CD4-positive, CD25-positive, alpha-beta regulatory T cell (primary cell): ENCODE data around the gene MTHFD2. TPM values are rescaled to one million over a fixed set of nuclear protein-coding genes. Genes with fewer than 3 reads are reported as not detected.

Experiments
- ATAC-seq, 2 donors: fragments of 150-1000 bp; cut with Tn5 transposase; one replicate each; pipeline ENCODE4 v1.10.0; 2021; ENCODE audit warnings: low read depth in 2 of 2, moderate number of reproducible peaks in 2 of 2, moderate library complexity in 1 of 2
- DNase-seq, 3 donors: peaks; one replicate each; pipeline versions ENCODE4 v3.0.0 to v3.0.0-alpha.2; 2012 to 2022; ENCODE audit warnings: mixed read lengths in 1 of 3
- H3K27ac ChIP-seq: one replicate; pipeline ENCODE4 v1.7.0; 2013; ENCODE audit warnings: mild to moderate bottlenecking, low read length; ENCODE audit not compliant: insufficient read depth, poor library complexity, severe bottlenecking
- H3K27me3 ChIP-seq: one replicate; pipeline ENCODE4 v1.7.0; 2013; ENCODE audit warnings: low read length; ENCODE audit not compliant: control insufficient read depth, insufficient read depth
- H3K36me3 ChIP-seq: one replicate; pipeline ENCODE4 v1.7.0; 2013; ENCODE audit warnings: mild to moderate bottlenecking, low read length, moderate library complexity; ENCODE audit not compliant: control insufficient read depth, insufficient read depth
- H3K4me1 ChIP-seq: 2 replicates; pipeline ENCODE4 v1.7.0; 2013; ENCODE audit warnings: mild to moderate bottlenecking, low read length; ENCODE audit not compliant: insufficient read depth, control insufficient read depth, poor library complexity, severe bottlenecking
- H3K4me3 ChIP-seq: one replicate; pipeline ENCODE4 v1.7.0; 2013; ENCODE audit warnings: low read depth, mild to moderate bottlenecking, low read length, moderate library complexity
- H3K9me3 ChIP-seq, 2 experiments: 1 replicate in 1 of 2; 2 replicates in 1 of 2; pipeline ENCODE4 v1.7.0; 2013; ENCODE audit warnings: low read length in 2 of 2, mild to moderate bottlenecking in 1 of 2, moderate library complexity in 1 of 2; ENCODE audit not compliant: control insufficient read depth in 2 of 2
- H3K27ac Mint-ChIP-seq, 3 donors: one replicate each; pipeline ENCODE4 v1.8.0; 2020 to 2022; ENCODE audit warnings: mild to moderate bottlenecking in 3 of 3, mixed read lengths in 3 of 3, moderate library complexity in 2 of 3
- H3K27me3 Mint-ChIP-seq: one replicate; pipeline ENCODE4 v1.8.0; 2022; ENCODE audit warnings: mild to moderate bottlenecking, mixed read lengths
- H3K36me3 Mint-ChIP-seq: one replicate; pipeline ENCODE4 v1.8.0; 2020; ENCODE audit warnings: mixed read lengths
- H3K4me1 Mint-ChIP-seq, 4 donors: one replicate each; pipeline ENCODE4 v1.8.0; 2020 to 2022; ENCODE audit warnings: mixed read lengths in 4 of 4, mild to moderate bottlenecking in 1 of 4
- H3K4me3 Mint-ChIP-seq, 4 donors: one replicate each; pipeline ENCODE4 v1.8.0; 2020 to 2022; ENCODE audit warnings: mild to moderate bottlenecking in 4 of 4, mixed read lengths in 4 of 4, moderate library complexity in 3 of 4
- H3K9me3 Mint-ChIP-seq, 7 donors: one replicate each; pipeline ENCODE4 v1.8.0; 2020 to 2022; ENCODE audit warnings: mixed read lengths in 7 of 7, mild to moderate bottlenecking in 3 of 7, moderate library complexity in 2 of 7
- polyA plus RNA-seq, 4 donors: library from polyadenylated mRNA; unstranded; fragments of 300-500 nt; fragmentation: Illumina TruSeq; gene quantifications; one replicate each; pipeline ENCODE4 v1.2.3, GENCODE V29; 2021
- total RNA-seq: library from RNA; stranded (reverse); gene quantifications from one replicate; pipeline ENCODE4 v1.2.3, GENCODE V29; 2022

MTHFD2 gene
- total and polyA plus RNA-seq, 5 donors from 2014 or later: 18.5 to 48.1 (median 28.0) TPM

- Histone ChIP-seq H3K27me3 (no peaks in the 10 kb centered on the region), H3K36me3 (peaks cover 81% of the 10 kb centered on the region), H3K27ac (no peak overlapping the region), H3K9me3 (peaks cover 3% of the 10 kb centered on the region in 2 experiments), H3K4me3 (no peak overlapping the region), H3K4me1 (no peaks in the 10 kb centered on the region)
- ATAC-seq: no peak
- peaks cover 0 to 6% (median 0%) of the 10 kb centered on the region in 7 donors for H3K9me3 Mint-ChIP-seq
- no peak for DNase-seq
- peaks cover 9 to 38% (median 19%) of the 10 kb centered on the region in 4 donors for H3K4me1 Mint-ChIP-seq
- H3K27me3 Mint-ChIP-seq: no peaks in the 10 kb centered on the region
- no peak overlapping the region for H3K4me3 Mint-ChIP-seq
- peaks cover 40% of the 10 kb centered on the region for H3K36me3 Mint-ChIP-seq
- H3K27ac Mint-ChIP-seq: peak overlapping the region in 1 of 3 donors; percentile 38
Measured at GRCh38 chr2:74168739-74169138, 29.7 kb upstream of the MTHFD2 start.

GRCh38 chr2:74174909-74175308 is 23.5 kb upstream of the MTHFD2 start:
- H3K27ac Mint-ChIP-seq: no peak overlapping the region
- ATAC-seq (no peak), DNase-seq (no peak)
- Histone ChIP-seq H3K9me3 (no peaks in the 10 kb centered on the region), H3K4me1 (peaks cover 33% of the 10 kb centered on the region), H3K27ac (no peak overlapping the region), H3K4me3 (peak overlapping the region; percentile 51), H3K36me3 (peaks cover 22% of the 10 kb centered on the region), H3K27me3 (no peaks in the 10 kb centered on the region)
- H3K36me3 Mint-ChIP-seq: peaks cover 11% of the 10 kb centered on the region
- no peaks in the 10 kb centered on the region for H3K9me3 Mint-ChIP-seq
- H3K4me1 Mint-ChIP-seq: peaks cover 37 to 60% (median 45%) of the 10 kb centered on the region in 4 donors
- H3K27me3 Mint-ChIP-seq: peaks cover 7% of the 10 kb centered on the region
- H3K4me3 Mint-ChIP-seq: peak overlapping the region; percentile 69 to 96 (median 85)

GRCh38 chr2:74177696-74178095 is 20.7 kb upstream of the MTHFD2 start:
- Histone ChIP-seq H3K27ac (peak overlapping the region; percentile 98), H3K27me3 (no peaks in the 10 kb centered on the region), H3K36me3 (peaks cover 2% of the 10 kb centered on the region), H3K4me3 (peak overlapping the region; percentile 94), H3K4me1 (peaks cover 33% of the 10 kb centered on the region), H3K9me3 (no peaks in the 10 kb centered on the region)
- H3K4me3 Mint-ChIP-seq: peak overlapping the region; percentile 92 to 98 (median 94)
- no peaks in the 10 kb centered on the region for H3K9me3 Mint-ChIP-seq
- peaks cover 3% of the 10 kb centered on the region for H3K36me3 Mint-ChIP-seq
- H3K27me3 Mint-ChIP-seq: peaks cover 7% of the 10 kb centered on the region
- H3K27ac Mint-ChIP-seq: peak overlapping the region; percentile 87 to 91 (median 89)
- ATAC-seq (no peak), DNase-seq (no peak)
- peaks cover 29 to 51% (median 36%) of the 10 kb centered on the region in 4 donors for H3K4me1 Mint-ChIP-seq

- Mint-ChIP-seq H3K4me3 (peak within 1 kb of the TSS; percentile 92 to 98 (median 94)), H3K9me3 (no peaks in the 10 kb centered on the region), H3K4me1 (peaks cover 28 to 44% (median 32%) of the 10 kb centered on the region in 4 donors), H3K27ac (peak within 1 kb of the TSS; percentile 87 to 91 (median 89)), H3K36me3 (peaks cover 3% of the 10 kb centered on the region), H3K27me3 (peaks cover 7% of the 10 kb centered on the region)
- Histone ChIP-seq H3K4me1 (peaks cover 33% of the 10 kb centered on the region), H3K27me3 (no peaks in the 10 kb centered on the region), H3K9me3 (no peaks in the 10 kb centered on the region), H3K27ac (peak within 1 kb of the TSS; percentile 98), H3K36me3 (peaks cover 2% of the 10 kb centered on the region), H3K4me3 (peak within 1 kb of the TSS; percentile 94)
- ATAC-seq: peak; percentile 96
- peak; percentile 97 to 99 (median 98) for DNase-seq
Measured at GRCh38 chr2:74178211-74179062, 20.0 kb upstream of the MTHFD2 start, which contains the start of gene MOB1A. MOB1A (minus strand) TSS chr2:74178879; CDS start chr2:74178674, 205 bp downstream.

GRCh38 chr2:74179063-74179865 is 19.2 kb upstream of the MTHFD2 start:
- H3K4me3 Mint-ChIP-seq: peak overlapping the region; percentile 92 to 98 (median 94)
- DNase-seq: peak in 1 of 3 donors; percentile 11
- H3K27ac Mint-ChIP-seq: peak overlapping the region; percentile 87 to 91 (median 89)
- peaks cover 27 to 41% (median 32%) of the 10 kb centered on the region in 4 donors for H3K4me1 Mint-ChIP-seq
- Histone ChIP-seq H3K36me3 (peaks cover 2% of the 10 kb centered on the region), H3K27ac (peak overlapping the region; percentile 98), H3K9me3 (no peaks in the 10 kb centered on the region), H3K27me3 (no peaks in the 10 kb centered on the region), H3K4me3 (peak overlapping the region; percentile 88), H3K4me1 (peaks cover 33% of the 10 kb centered on the region)
- ATAC-seq: peak; percentile 27 to 35
- H3K36me3 Mint-ChIP-seq: peaks cover 3% of the 10 kb centered on the region
- H3K9me3 Mint-ChIP-seq: peaks cover 0 to 2% (median 0%) of the 10 kb centered on the region in 7 donors
- peaks cover 7% of the 10 kb centered on the region for H3K27me3 Mint-ChIP-seq

GRCh38 chr2:74181739-74182138 is 16.7 kb upstream of the MTHFD2 start:
- no peak overlapping the region for H3K4me3 ChIP-seq
- peaks cover 2% of the 10 kb centered on the region for H3K36me3 Mint-ChIP-seq
- peak overlapping the region in 1 of 4 donors; percentile 54 for H3K4me3 Mint-ChIP-seq

GRCh38 chr2:74183878-74184277 is 14.5 kb upstream of the MTHFD2 start:
- peaks cover 3 to 5% (median 4%) of the 10 kb centered on the region in 4 donors for H3K4me1 Mint-ChIP-seq
- DNase-seq: no peak
- H3K4me3 Mint-ChIP-seq: no peak overlapping the region
- H3K9me3 Mint-ChIP-seq: peaks cover 0 to 2% (median 0%) of the 10 kb centered on the region in 7 donors
- H3K36me3 Mint-ChIP-seq: no peaks in the 10 kb centered on the region
- peaks cover 4% of the 10 kb centered on the region for H3K4me1 ChIP-seq
- no peaks in the 10 kb centered on the region for H3K27me3 ChIP-seq
- H3K27me3 Mint-ChIP-seq: peaks cover 9% of the 10 kb centered on the region
- no peaks in the 10 kb centered on the region for H3K9me3 ChIP-seq
- no peak overlapping the region for H3K27ac ChIP-seq
- no peak overlapping the region for H3K27ac Mint-ChIP-seq
- no peak for ATAC-seq
- H3K36me3 ChIP-seq: no peaks in the 10 kb centered on the region
- no peak overlapping the region for H3K4me3 ChIP-seq

More at GRCh38 chr2:74181739-74182138, 16.7 kb upstream of the MTHFD2 start:
- no peaks in the 10 kb centered on the region for H3K9me3 ChIP-seq
- H3K27me3 ChIP-seq: no peaks in the 10 kb centered on the region
- H3K27ac Mint-ChIP-seq: no peak overlapping the region
- H3K27ac ChIP-seq: no peak overlapping the region
- H3K4me1 ChIP-seq: peaks cover 14% of the 10 kb centered on the region
- ATAC-seq: no peak
- H3K4me1 Mint-ChIP-seq: peaks cover 11 to 16% (median 12%) of the 10 kb centered on the region in 4 donors
- H3K27me3 Mint-ChIP-seq: peaks cover 10% of the 10 kb centered on the region
- no peak for DNase-seq
- peaks cover 2% of the 10 kb centered on the region for H3K36me3 ChIP-seq
- H3K9me3 Mint-ChIP-seq: peaks cover 0 to 2% (median 0%) of the 10 kb centered on the region in 7 donors
